WTC11 (cell line): ENCODE results near the gene SON.

ENCODE experiments used
- CTCF ChIP-seq: fragments of 200-600 bp; IDR thresholded peaks from 2 replicates; pipeline ENCODE4 v1.8.0; 2022; ENCODE audit warnings: antibody characterized with exemption
- ELF4 ChIP-seq: sonication (generic); formaldehyde crosslinking; IDR thresholded peaks from 2 replicates; pipeline ENCODE4 v1.8.1; 2022; ENCODE audit warnings: low read depth, mild to moderate bottlenecking, moderate library complexity, missing genetic modification reagents
- ESRRA ChIP-seq: sonication (generic); formaldehyde crosslinking; IDR thresholded peaks from 2 replicates; pipeline ENCODE4 v1.8.1; 2022; ENCODE audit warnings: mild to moderate bottlenecking, missing genetic modification reagents, borderline replicate concordance
- JUN ChIP-seq: sonication (generic); formaldehyde crosslinking; IDR thresholded peaks from 2 replicates; pipeline ENCODE4 v1.8.0; 2023; ENCODE audit warnings: mild to moderate bottlenecking, missing genetic modification reagents
- PRDM15 ChIP-seq: sonication (generic); formaldehyde crosslinking; IDR thresholded peaks from 2 replicates; pipeline ENCODE4 v1.8.0; 2022; ENCODE audit warnings: missing genetic modification reagents
- SMAD3 ChIP-seq: sonication (generic); formaldehyde crosslinking; IDR thresholded peaks from 2 replicates; pipeline ENCODE4 v1.8.0; 2022; ENCODE audit warnings: missing genetic modification reagents, mild to moderate bottlenecking, borderline replicate concordance
- SOX15 ChIP-seq: fragments of 250-450 bp; sonication (Bioruptor Pico); IDR thresholded peaks from 2 replicates; pipeline ENCODE4 v1.9.0; 2021; ENCODE audit warnings: mild to moderate bottlenecking
- ZNF263 ChIP-seq: sonication (generic); formaldehyde crosslinking; IDR thresholded peaks from 2 replicates; pipeline ENCODE4 v1.8.1; 2022; ENCODE audit warnings: low read depth, mild to moderate bottlenecking, moderate library complexity, missing genetic modification reagents
- ZNF416 ChIP-seq: fragments of 250-450 bp; sonication (Bioruptor Pico); IDR thresholded peaks from 2 replicates; pipeline ENCODE4 v1.9.0; 2021; ENCODE audit warnings: mild to moderate bottlenecking, inconsistent platforms

GRCh38 chr21:33554982-33555344 is 12.1 kb downstream of the SON start:
- TF ChIP-seq CTCF (no peak), ELF4 (no peak), ESRRA (no peak), ZNF263 (CRISPR knock-in tag) (no peak), ZNF416 (CRISPR knock-in tag) (no peak), JUN (CRISPR knock-in tag) (no peak), PRDM15 (CRISPR knock-in tag) (no peak), SMAD3 (CRISPR knock-in tag) (no peak), SOX15 (CRISPR knock-in tag) (no peak)
